ENCODE data around the gene PTPN7.
"Not testable (repeated sequence)": the region's sequence is repeated elsewhere in the genome, so short reads cannot be mapped to it uniquely, and the experiment has no call there.

The PTPN7 gene

GRCh38 chr1:202130816-202131522, 29.4 kb downstream of the PTPN7 start:
- no peak for DNase-seq (ENCODE audit: low spot score)

GRCh38 chr1:202130297-202130721, 30.1 kb downstream of the PTPN7 start:
- DNase-seq (ENCODE audit: low spot score) = no peak

GRCh38 chr1:202129453-202130296, 30.7 kb downstream of the PTPN7 start:
- peak; percentile 38 for DNase-seq (ENCODE audit: low spot score)

GRCh38 chr1:202127836-202128622, 32.4 kb downstream of the PTPN7 start:
- peak; percentile 40 for DNase-seq (ENCODE audit: low spot score)

GRCh38 chr1:202127061-202127460, 33.3 kb downstream of the PTPN7 start:
- no peak for DNase-seq (ENCODE audit: low spot score)

GRCh38 chr1:202126426-202126825, 34.0 kb downstream of the PTPN7 start:
- no peak for DNase-seq (ENCODE audit: low spot score)

GRCh38 chr1:202125611-202126010, 34.8 kb downstream of the PTPN7 start:
- DNase-seq (ENCODE audit: low spot score) = no peak

GRCh38 chr1:202124142-202124541, 36.3 kb downstream of the PTPN7 start:
- DNase-seq (ENCODE audit: low spot score) = no peak

- DNase-seq (ENCODE audit: low spot score) = no peak
Observed at GRCh38 chr1:202123336-202123813, 37.0 kb downstream of the PTPN7 start.

GRCh38 chr1:202122639-202123335, 37.6 kb downstream of the PTPN7 start, which contains the start of gene GPR37L1:
Gene GPR37L1 (plus strand): TSS chr1:202122917. CDS start chr1:202122964, 47 bp downstream.
- DNase-seq (ENCODE audit: low spot score) = peak; percentile 42

GRCh38 chr1:202121006-202121405, 39.4 kb downstream of the PTPN7 start:
- no peak for DNase-seq (ENCODE audit: low spot score)

- DNase-seq (ENCODE audit: low spot score) = no peak
Observed at GRCh38 chr1:202117898-202118371, 42.5 kb downstream of the PTPN7 start.

GRCh38 chr1:202116287-202116686, 44.1 kb downstream of the PTPN7 start:
- no peak for DNase-seq (ENCODE audit: low spot score)

- no peak for DNase-seq (ENCODE audit: low spot score)
Observed at GRCh38 chr1:202113690-202114300, 46.6 kb downstream of the PTPN7 start.

- no peak for DNase-seq (ENCODE audit: low spot score)
Observed at GRCh38 chr1:202112859-202113689, 47.3 kb downstream of the PTPN7 start.

GRCh38 chr1:202111589-202111988, 48.8 kb downstream of the PTPN7 start:
- not testable (repeated sequence) for DNase-seq (ENCODE audit: low spot score)

GRCh38 chr1:202110977-202111376, 49.4 kb downstream of the PTPN7 start:
- no peak for DNase-seq (ENCODE audit: low spot score)

- DNase-seq (ENCODE audit: low spot score) = no peak
Observed at GRCh38 chr1:202107801-202108731, 52.3 kb downstream of the PTPN7 start.

GRCh38 chr1:202107321-202107761, 53.1 kb downstream of the PTPN7 start:
- DNase-seq (ENCODE audit: low spot score) = peak; percentile 47

Data from D341Med (cell line).